C4-2B (cell line): ENCODE results near the gene CNOT2.

Source experiments
- ZFX ChIP-seq: fragments of 450-650 bp; IDR thresholded peaks from 2 replicates; pipeline ENCODE4 v1.6.1; 2017
- TF ChIP-seq, protein P1 (sequence below): fragments of 450-650 bp; conservative IDR thresholded peaks from 2 replicates; pipeline ENCODE4 v1.5.1; 2017; ENCODE audit warnings: mild to moderate bottlenecking

DNA sequence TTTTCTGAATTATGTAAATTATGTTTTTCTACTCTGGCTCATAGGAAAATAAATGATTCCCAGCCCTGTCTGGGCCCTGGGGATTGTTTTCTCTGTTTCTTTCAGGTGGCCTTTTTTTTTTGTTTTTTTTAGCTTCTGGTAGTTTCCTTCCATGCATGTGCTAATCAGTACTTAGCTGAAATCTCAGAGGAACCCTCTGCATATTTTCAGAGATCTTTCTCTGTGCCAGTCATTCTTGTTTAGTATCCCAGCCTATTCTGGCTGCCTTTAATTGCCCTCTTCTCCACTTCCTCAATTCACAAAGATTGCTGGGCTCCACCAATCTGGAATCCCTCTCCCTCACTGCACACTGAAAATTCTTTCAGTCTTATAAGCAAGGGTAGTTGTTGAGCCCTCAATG lies 46.9 kb downstream of the CNOT2 start:
- TF ChIP-seq, protein P1, sequence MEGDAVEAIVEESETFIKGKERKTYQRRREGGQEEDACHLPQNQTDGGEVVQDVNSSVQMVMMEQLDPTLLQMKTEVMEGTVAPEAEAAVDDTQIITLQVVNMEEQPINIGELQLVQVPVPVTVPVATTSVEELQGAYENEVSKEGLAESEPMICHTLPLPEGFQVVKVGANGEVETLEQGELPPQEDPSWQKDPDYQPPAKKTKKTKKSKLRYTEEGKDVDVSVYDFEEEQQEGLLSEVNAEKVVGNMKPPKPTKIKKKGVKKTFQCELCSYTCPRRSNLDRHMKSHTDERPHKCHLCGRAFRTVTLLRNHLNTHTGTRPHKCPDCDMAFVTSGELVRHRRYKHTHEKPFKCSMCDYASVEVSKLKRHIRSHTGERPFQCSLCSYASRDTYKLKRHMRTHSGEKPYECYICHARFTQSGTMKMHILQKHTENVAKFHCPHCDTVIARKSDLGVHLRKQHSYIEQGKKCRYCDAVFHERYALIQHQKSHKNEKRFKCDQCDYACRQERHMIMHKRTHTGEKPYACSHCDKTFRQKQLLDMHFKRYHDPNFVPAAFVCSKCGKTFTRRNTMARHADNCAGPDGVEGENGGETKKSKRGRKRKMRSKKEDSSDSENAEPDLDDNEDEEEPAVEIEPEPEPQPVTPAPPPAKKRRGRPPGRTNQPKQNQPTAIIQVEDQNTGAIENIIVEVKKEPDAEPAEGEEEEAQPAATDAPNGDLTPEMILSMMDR: no peak
- TF ChIP-seq ZFX: no peak
